ENCODE measurements around the gene LRCOL1.

The LRCOL1 gene

GRCh38 chr12:132592282-132592970, 18.0 kb downstream of the LRCOL1 start:
- no peak for DNase-seq (ENCODE audit: low read depth)
- H3K4me3 ChIP-seq (ENCODE audit: low read depth, low read length), result no peak overlapping the region
- no peak for TF ChIP-seq CTCF (IDR thresholded peaks at IDR 0.05; ENCODE audit: insufficient read depth, low read depth, low read length, missing control alignments)

- no peak for TF ChIP-seq CTCF (IDR thresholded peaks at IDR 0.05; ENCODE audit: insufficient read depth, low read depth, low read length, missing control alignments)
- DNase-seq (ENCODE audit: low read depth), result no peak
Observed at GRCh38 chr12:132591107-132591935, 19.1 kb downstream of the LRCOL1 start.

GRCh38 chr12:132588821-132589669, 21.3 kb downstream of the LRCOL1 start:
- no peak for DNase-seq (ENCODE audit: low read depth)
- TF ChIP-seq CTCF (IDR thresholded peaks at IDR 0.05; ENCODE audit: insufficient read depth, low read depth, low read length, missing control alignments), result no peak
- no peak overlapping the region for H3K4me3 ChIP-seq (ENCODE audit: low read depth, low read length)

More at GRCh38 chr12:132591107-132591935, 19.1 kb downstream of the LRCOL1 start:
- no peak overlapping the region for H3K4me3 ChIP-seq (ENCODE audit: low read depth, low read length)

- no peak for TF ChIP-seq CTCF (IDR thresholded peaks at IDR 0.05; ENCODE audit: insufficient read depth, low read depth, low read length, missing control alignments)
- H3K4me3 ChIP-seq (ENCODE audit: low read depth, low read length), result no peak overlapping the region
- no peak for DNase-seq (ENCODE audit: low read depth)
Observed at GRCh38 chr12:132588319-132588718, 22.1 kb downstream of the LRCOL1 start.

- no peak overlapping the region for H3K4me3 ChIP-seq (ENCODE audit: low read depth, low read length)
- DNase-seq (ENCODE audit: low read depth), result no peak
- TF ChIP-seq CTCF (IDR thresholded peaks at IDR 0.05; ENCODE audit: insufficient read depth, low read depth, low read length, missing control alignments), result no peak
Observed at GRCh38 chr12:132587781-132588180, 22.6 kb downstream of the LRCOL1 start.

- no peak overlapping the region for H3K4me3 ChIP-seq (ENCODE audit: low read depth, low read length)
- no peak for TF ChIP-seq CTCF (IDR thresholded peaks at IDR 0.05; ENCODE audit: insufficient read depth, low read depth, low read length, missing control alignments)
- no peak for DNase-seq (ENCODE audit: low read depth)
Observed at GRCh38 chr12:132586929-132587328, 23.5 kb downstream of the LRCOL1 start.

All from GM12865 (cell line).